ENCODE measurements around the gene CFAP68. TPM values are rescaled to one million over a fixed set of nuclear protein-coding genes. Genes with fewer than 3 reads are reported as not detected.

CFAP68 gene
- total and polyA plus RNA-seq, 10 of the 15 experiments (the other 5 are each of a cell fraction or from before 2014, with no cell fraction given): 35.7 to 84.4 (median 64.1) TPM

GRCh38 chr11:111846063-111846462 lies 33.3 kb upstream of the CFAP68 start:
- H3K27me3 ChIP-seq (replicated peaks in 1 of 2; ENCODE audit: control insufficient read depth in 2 of 2, insufficient read depth in 2 of 2, low read length in 1 of 2): no peaks in the 10 kb centered on the region
- H3K9ac ChIP-seq (ENCODE audit: control insufficient read depth, insufficient read depth, low read length): no peak overlapping the region
- BruUV-seq (replicated peaks): no TSS peak
- no peak overlapping the region for H3K4me3 ChIP-seq
- no peak for ATAC-seq
- no peak overlapping the region for H2AFZ ChIP-seq (ENCODE audit: control insufficient read depth, low read depth, low read length)
- no peaks in the 10 kb centered on the region for H3K9me3 ChIP-seq (replicated peaks; ENCODE audit: control insufficient read depth, insufficient read depth, low read length)
- peaks cover 0 to 3% of the 10 kb centered on the region in 2 experiments; a peak in 1 of 4 replicates for H3K36me3 ChIP-seq (ENCODE audit: control insufficient read depth in 2 of 2, insufficient read depth in 2 of 2, low read length in 1 of 2)
- TF ChIP-seq MYC (IDR thresholded peaks at IDR 0.05; ENCODE audit: insufficient read depth, insufficient read length, insufficient replicate concordance, low read length, severe bottlenecking) (no peak), RUNX3 (IDR thresholded peaks at IDR 0.05; ENCODE audit: low read length) (no peak), HCFC1 (IDR thresholded peaks at IDR 0.05; ENCODE audit: low read length) (no peak), ZZZ3 (IDR thresholded peaks at IDR 0.05; ENCODE audit: control insufficient read depth, insufficient read length, low read depth) (no peak), POLR2AphosphoS5 (IDR thresholded peaks at IDR 0.05; ENCODE audit: low read length) (no peak), SUPT20H (IDR thresholded peaks at IDR 0.05; ENCODE audit: borderline replicate concordance, control insufficient read depth, low read depth, low read length) (no peak), SMC3 (IDR thresholded peaks at IDR 0.05; ENCODE audit: borderline replicate concordance, low read length) (no peak), KDM1A (IDR thresholded peaks at IDR 0.05; ENCODE audit: borderline replicate concordance) (no peak), ZNF384 (IDR thresholded peaks at IDR 0.05; ENCODE audit: borderline replicate concordance, low read depth, low read length) (no peak), ATF7 (IDR thresholded peaks at IDR 0.05; ENCODE audit: low read depth) (no peak), SMAD1 (IDR thresholded peaks at IDR 0.05; ENCODE audit: low read depth, partially characterized antibody) (no peak), CHD4 (IDR thresholded peaks at IDR 0.05) (no peak), DPF2 (IDR thresholded peaks at IDR 0.05) (no peak), CUX1 (IDR thresholded peaks at IDR 0.05; ENCODE audit: insufficient replicate concordance, low read depth, low read length) (no peak)
- ChIA-PET POLR2A (interaction anchor here (0.5 kb wide), 1 partner anchor 38 kb away, joined by 3 read pairs; no protein-coding TSS in a partner anchor), CTCF (interaction anchor here (0.6 to 9.2 kb wide), 8 partner anchors 26 to 433 kb away, joined by 3 to 88 read pairs (median 4); partner anchors contain the start of genes ALG9 and SIK2), SMC1A (ENCODE audit: uncharacterized antibody, unreplicated experiment) (interaction anchor here (1.0 to 7.1 kb wide), 7 partner anchors 9 to 259 kb away, joined by 3 to 72 read pairs (median 6); no protein-coding TSS in a partner anchor), RAD21 (ENCODE audit: unreplicated experiment) (interaction anchor here (1.0 to 1.2 kb wide), 3 partner anchors 24 to 70 kb away, joined by 3 read pairs; no protein-coding TSS in a partner anchor)
- DNase-seq (ENCODE audit: low read depth, low spot score): no peak
- no peak overlapping the region for H3K27ac ChIP-seq (ENCODE audit: control insufficient read depth, insufficient read depth)
- WGBS (ENCODE audit: insufficient coverage, insufficient replicate concordance, low lambda C conversion rate, missing lambda C conversion rate): 98% methylated on average over 2 of the region's 2 CpGs
- no peaks in the 10 kb centered on the region for H4K20me1 ChIP-seq (ENCODE audit: control insufficient read depth, insufficient read depth)
- H3K4me2 ChIP-seq (ENCODE audit: control insufficient read depth, insufficient read depth): no peak overlapping the region
- FAIRE-seq: no peak
- H3K4me1 ChIP-seq (ENCODE audit: control insufficient read depth, insufficient read depth, low read length): no peaks in the 10 kb centered on the region
- in situ Hi-C loops (cut with MboI): no loop called here
- H3K79me2 ChIP-seq (ENCODE audit: control insufficient read depth, insufficient read depth, low read length): no peaks in the 10 kb centered on the region
- intact Hi-C loops (cut with micrococcal nuclease; ENCODE audit: unreplicated experiment): loop anchor here (10.0 kb wide), 1 partner anchor 391 kb away; no protein-coding TSS in a partner anchor
